HG03103 (cell line): ENCODE data around the gene KLKB1.

Source experiments
- ATAC-seq: cut with Tn5 transposase; IDR thresholded peaks from one replicate; pipeline ENCODE4 v1.9.1; 2021; ENCODE audit warnings: low read depth; ENCODE audit not compliant: unreplicated experiment

The KLKB1 gene

GRCh38 chr4:186227221-186227620, at the start of gene KLKB1:
KLKB1 (plus strand) TSS chr4:186227507; CDS start chr4:186228196, 689 bp downstream.
- no peak for ATAC-seq

DNA sequence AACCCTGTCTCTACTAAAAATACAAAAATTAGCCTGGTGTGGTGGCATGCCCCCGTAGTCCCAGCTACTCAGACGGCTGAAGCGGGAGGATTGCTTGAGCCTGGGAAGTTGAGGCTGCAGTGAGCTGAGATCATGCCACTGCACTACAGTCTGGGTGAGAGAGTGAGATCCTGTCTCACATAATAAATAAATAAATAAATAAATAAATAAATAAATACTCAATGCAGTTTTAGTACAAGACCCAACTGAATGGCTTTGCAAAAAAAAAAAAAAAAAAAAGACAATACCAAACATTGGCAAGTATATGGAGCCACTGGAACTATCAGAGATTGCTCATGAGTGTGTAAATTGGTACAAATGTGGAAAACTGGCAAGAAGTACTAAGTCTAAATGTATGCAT, 39.2 kb upstream of the KLKB1 start:
- ATAC-seq = no peak

- ATAC-seq = no peak
Measured at GRCh38 chr4:186189656-186190055, 37.7 kb upstream of the KLKB1 start.

DNA sequence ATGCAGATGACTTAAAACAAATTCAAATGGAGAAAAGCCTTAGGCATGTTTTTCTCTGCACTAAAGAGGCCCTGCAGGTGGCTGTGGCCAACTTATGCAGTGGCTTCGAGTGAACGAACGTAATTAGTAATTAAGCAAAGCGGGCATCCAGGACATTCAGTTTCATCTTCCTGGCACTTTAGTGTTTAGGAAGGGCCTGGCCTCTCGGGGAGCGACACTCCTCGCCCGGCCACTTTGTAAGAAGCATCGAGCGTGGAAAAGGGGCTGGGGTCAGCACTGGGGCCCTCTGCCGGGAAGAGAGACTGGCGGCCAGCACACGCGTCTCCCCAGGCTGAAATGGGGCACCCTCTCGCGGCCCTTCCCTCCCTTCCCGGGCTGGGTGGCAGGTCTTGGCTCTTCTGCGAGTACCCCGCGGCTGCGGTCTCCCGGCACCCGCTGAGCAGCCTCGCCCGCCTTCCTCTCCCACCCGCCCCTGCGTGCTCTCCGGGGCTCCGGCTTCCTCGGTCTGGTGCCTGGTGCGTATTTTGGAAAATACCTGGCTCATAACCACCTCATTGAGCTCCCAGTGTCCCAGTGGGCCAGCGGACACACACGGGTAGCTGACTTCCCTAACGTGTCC, 36.6 kb upstream of the KLKB1 start:
- peak; percentile 26 for ATAC-seq

DNA sequence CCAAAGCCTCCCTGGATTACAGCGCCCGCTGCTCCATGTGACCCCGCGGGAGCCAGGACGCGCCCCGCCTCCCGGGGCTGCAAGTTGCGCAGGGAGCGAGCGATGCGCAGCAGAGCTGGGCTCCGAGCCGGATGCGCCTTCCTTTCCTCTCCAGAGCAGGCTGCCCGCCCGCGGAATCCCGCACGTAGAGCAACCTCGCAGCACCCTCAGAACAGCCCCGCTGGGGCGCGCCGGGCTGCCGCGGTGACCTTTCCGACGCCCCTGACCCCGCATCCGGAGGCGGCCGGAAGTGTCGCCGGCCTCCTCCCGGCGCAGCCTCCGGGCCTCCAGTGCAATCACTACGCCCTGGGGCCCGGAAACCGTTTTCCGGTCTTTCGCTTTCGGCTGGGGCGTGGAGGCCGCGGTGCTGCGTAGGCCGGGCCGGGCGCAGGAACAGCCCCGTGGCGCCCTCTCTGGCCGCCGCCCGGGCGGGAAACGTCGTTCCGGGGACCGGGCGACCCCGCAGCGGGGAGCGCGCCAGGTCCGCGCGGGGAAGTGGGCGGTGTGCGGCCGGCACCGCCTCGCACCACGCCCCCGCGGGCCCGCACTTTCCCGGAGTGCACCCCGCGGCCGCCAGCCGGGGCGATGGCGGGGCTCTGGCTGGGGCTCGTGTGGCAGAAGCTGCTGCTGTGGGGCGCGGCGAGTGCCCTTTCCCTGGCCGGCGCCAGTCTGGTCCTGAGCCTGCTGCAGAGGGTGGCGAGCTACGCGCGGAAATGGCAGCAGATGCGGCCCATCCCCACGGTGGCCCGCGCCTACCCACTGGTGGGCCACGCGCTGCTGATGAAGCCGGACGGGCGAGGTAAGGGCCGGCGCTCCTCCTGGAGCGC, 35.9 kb upstream of the KLKB1 start, which contains the start of gene CYP4V2:
TSS of gene CYP4V2 (plus strand) at position 368 of the 866 bp plus-strand sequence. CDS start at position 625, 257 bp downstream.
- peak; percentile 79 for ATAC-seq

DNA sequence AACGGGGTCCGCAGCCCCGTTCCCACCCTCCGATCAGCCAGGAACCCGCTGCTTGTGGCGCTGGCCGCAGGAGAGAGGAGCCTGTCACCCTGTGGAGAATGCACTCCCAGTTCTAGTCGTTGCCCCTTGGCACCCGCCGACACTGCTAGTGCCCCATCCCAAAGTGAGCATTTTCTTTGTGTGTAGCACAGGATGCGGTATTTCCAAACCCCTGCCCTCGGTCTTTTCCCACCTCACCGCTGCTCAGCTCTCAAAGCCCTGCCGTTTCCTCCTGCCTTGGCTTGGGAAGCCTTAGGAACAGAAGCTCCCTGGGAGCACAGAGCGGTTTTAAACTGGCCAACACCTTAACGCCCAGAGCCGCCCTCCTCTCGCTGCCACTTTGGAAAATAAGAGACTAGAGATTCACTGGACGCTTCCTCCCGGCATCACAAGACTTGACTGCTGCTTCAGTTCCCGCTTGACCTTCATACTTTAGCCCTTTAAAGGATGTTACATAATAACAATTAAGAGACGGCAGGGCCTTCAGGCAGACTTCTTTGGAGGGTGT, 35.2 kb upstream of the KLKB1 start:
- ATAC-seq = peak; percentile 0

DNA sequence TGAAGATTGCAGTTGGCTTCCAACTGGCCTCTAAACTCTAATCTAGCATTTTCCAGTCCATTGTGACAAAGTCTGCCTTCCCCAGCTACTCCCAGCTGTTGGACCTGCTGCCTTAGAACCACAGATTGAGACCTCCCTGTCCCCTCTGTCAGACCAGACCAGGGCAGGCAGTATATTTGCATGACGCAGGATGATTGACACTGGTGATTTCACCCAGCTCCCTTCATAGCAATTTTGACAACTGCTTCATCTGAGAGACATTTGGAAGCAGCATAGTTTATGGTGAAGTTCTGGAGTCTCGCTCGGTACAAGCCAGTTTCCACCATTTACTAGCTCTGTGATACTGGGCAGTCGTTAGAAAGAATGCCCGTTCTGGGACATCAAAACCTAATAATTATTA, 33.5 kb upstream of the KLKB1 start:
- ATAC-seq = no peak

GRCh38 chr4:186196063-186196462, 31.2 kb upstream of the KLKB1 start:
- no peak for ATAC-seq

GRCh38 chr4:186200516-186200915, 26.8 kb upstream of the KLKB1 start:
- ATAC-seq = no peak

DNA sequence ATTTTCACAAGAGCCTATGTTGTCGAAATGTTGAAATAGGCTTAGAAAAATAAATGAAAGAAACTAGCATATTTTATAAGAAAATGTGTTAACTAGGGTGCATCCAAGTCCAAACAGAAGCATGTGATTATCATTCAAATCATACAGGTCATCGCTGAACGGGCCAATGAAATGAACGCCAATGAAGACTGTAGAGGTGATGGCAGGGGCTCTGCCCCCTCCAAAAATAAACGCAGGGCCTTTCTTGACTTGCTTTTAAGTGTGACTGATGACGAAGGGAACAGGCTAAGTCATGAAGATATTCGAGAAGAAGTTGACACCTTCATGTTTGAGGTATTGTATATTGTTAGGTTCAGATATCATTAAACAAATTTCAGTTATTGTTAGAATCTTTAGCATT, 26.3 kb upstream of the KLKB1 start:
- ATAC-seq = no peak

GRCh38 chr4:186201535-186202230, 25.6 kb upstream of the KLKB1 start:
- peak; percentile 99 for ATAC-seq

DNA sequence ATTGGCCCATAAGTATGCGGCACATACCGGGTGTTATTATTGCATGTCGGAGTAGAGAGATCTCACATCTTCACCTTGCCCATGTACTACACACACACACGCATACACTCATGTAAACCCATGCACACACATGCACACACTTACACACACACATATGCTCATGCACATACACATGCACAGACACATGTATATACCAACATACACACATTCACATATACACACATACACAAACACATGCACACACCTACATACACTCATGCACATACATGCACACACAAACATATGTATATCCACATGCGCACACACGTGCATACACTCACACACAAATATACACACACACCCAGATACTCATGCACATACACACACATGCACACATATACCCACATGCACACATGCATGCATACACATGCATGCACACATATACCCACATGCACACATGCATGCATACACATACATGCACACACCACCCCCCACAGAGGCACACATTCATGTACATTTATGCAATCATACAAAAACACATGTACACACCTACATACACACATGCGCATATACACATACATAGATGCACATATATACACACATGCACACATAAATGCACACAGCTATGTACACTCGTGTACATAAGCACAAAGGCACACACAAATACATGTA, 24.7 kb upstream of the KLKB1 start:
- no peak for ATAC-seq

DNA sequence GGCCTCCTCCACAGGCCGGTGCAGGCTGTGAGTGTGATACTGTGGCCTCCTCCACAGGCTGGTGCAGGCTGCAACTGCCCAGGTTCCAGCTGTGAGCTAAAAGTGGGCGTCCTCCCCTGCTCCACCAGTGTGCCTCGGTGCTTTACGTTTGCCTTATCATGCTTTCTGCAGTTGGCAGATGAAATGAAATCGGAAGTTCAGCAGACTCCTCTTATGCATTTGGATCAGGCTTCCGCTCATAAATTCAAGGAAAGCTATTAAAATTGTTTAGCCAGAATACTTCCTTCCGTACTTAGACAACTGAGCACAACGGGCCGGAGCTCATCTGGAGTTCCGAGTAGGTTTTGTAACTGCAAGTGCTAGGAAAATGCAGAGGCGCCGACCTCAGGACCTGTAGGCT, 23.9 kb upstream of the KLKB1 start:
- no peak for ATAC-seq

DNA sequence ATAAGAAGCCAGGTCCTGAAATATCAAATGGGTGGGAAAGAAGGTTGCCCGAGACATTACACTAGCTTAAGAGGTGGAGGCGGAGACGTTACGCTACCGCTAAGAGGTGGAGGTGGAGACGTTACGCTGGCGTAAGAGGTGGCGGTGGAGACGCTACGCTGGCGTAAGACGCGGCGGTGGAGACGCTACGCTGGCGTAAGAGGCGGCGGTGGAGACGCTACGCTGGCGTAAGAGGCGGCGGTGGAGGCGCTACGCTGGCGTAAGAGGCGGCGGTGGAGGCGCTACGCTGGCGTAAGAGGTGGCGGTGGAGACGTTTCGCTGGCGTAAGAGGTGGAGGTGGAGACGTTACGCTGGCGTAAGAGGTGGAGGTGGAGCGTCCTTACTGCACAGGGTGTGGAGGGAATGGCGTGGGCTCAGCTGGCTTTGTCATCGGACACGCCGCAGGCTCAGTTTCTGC, 23.2 kb upstream of the KLKB1 start:
- no peak for ATAC-seq

- no peak for ATAC-seq
Measured at GRCh38 chr4:186204686-186205085, 22.6 kb upstream of the KLKB1 start.

GRCh38 chr4:186205156-186205555, 22.2 kb upstream of the KLKB1 start:
- no peak for ATAC-seq

DNA sequence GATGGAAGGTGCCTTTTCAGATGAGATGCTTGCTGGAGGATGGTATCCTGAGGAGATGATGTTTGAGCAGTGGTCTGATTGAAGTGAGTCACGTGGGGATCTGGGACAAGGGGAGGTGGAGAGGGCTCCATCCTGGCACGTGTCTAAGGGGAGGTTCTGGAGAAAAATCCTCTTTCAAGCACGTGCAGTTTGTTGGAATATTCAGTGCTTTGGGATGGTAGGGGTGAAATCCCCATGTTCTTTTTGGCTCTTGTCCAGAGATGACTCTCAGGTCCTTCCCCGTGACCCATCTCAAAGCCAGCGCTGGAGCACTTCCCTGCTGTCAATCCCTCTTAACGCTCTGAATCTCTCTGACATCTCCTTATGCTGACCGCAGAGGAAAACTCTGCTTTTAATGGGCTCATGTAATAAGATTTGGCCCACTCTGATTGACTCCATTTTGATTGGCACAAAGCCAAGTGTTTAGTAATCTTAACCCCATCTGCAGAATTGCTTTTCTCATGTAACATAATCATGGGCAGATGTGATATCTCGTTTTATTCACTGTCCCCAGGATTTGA, 10.8 kb upstream of the KLKB1 start:
- no peak for ATAC-seq

DNA sequence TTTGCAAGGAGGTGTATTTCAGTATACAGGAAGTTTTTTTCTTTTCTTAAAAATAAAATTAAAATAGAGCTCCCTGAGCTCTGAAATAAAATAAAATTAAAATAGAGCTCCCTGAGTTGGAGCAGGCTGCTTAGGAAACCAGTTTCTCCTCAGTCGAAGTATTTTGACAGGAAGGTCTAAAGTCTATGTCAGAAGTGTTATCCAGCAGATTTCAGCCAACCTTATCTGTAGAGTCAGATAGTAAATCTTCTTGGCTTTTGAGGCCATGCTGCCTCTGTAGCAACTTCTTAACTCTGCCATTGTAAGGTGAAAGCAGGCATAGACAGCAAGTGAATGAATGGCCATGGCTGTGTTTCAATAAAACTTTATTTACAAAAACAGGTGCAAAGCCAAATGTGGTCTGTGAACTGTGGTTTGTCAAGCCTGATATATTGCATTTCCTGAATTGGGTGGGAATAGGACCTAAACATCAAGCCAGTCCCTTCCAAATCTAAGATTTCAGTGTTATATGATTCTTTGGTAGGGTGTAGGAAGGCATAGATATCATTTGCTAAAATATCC, 9.5 kb upstream of the KLKB1 start:
- no peak for ATAC-seq

DNA sequence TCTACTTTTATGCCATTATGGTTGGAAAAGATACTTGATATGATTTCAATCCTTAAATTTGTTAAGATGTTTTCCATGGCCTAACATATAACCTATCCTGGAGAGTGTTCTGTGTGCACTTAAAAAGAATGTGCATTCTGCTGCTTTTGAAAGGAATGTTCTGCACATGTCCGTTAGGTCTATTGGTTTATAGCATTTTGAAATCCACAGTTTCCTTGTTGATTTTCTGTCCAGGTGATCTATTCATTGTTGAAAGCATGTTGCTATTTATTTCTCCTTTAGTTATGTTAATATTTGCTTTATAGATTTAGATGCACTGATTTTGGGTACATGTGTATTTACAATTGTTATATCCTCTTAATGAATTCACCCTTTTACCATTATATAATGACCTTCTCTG, 5.7 kb upstream of the KLKB1 start:
- ATAC-seq = no peak

- ATAC-seq = no peak
Measured at GRCh38 chr4:186225848-186226247, 1.5 kb upstream of the KLKB1 start.
